Measurements from ENCODE around the gene GFPT2.

GRCh38 chr5:180367991-180368390, 14.9 kb upstream of the GFPT2 start:
- TF ChIP-seq POLR2A (IDR thresholded peaks at IDR 0.05; ENCODE audit: low read depth, low read length) (no peak), CTCF (conservative IDR thresholded peaks at IDR 0.05; ENCODE audit: low read depth, low read length) (no peak), ELK1 (IDR thresholded peaks at IDR 0.05; ENCODE audit: borderline replicate concordance, low read depth, low read length) (no peak), RCOR1 (IDR thresholded peaks at IDR 0.05; ENCODE audit: insufficient replicate concordance, low read length) (no peak), CEBPB (IDR thresholded peaks at IDR 0.05; ENCODE audit: low read depth, low read length) (no peak), RFX5 (IDR thresholded peaks at IDR 0.05; ENCODE audit: low read depth, low read length) (no peak), MXI1 (IDR thresholded peaks at IDR 0.05; ENCODE audit: borderline replicate concordance, low read depth, low read length) (no peak)

Measured in IMR-90 (cell line).